Mesendoderm (in vitro differentiated cells): Measurements from ENCODE around the gene PCYT2.

Source experiments
- DNase-seq: peaks from one replicate; pipeline ENCODE4 v3.0.0; 2013
- H2AK5ac ChIP-seq: 2 replicates; pipeline ENCODE4 v1.6.1; 2013; ENCODE audit warnings: low read length, inconsistent platforms
- H2BK120ac ChIP-seq: 2 replicates; pipeline ENCODE4 v1.6.1; 2013; ENCODE audit warnings: low read depth, mild to moderate bottlenecking, low read length, moderate library complexity, mixed read lengths
- H2BK15ac ChIP-seq: replicated peaks from 2 replicates; pipeline ENCODE4 v1.6.1; 2013; ENCODE audit warnings: low read depth, mild to moderate bottlenecking, moderate library complexity
- H2BK5ac ChIP-seq: 2 replicates; pipeline ENCODE4 v1.6.1; 2013; ENCODE audit warnings: low read length, inconsistent platforms
- H3K18ac ChIP-seq: 2 replicates; pipeline ENCODE4 v1.6.1; 2013; ENCODE audit warnings: mild to moderate bottlenecking, low read length, mixed read lengths
- H3K23ac ChIP-seq: one replicate; pipeline ENCODE4 v1.6.1; 2013; ENCODE audit warnings: low read length
- H3K27ac ChIP-seq: 2 replicates; pipeline ENCODE4 v1.5.1; 2013; ENCODE audit warnings: low read depth, mild to moderate bottlenecking, inconsistent platforms, low read length, moderate library complexity
- H3K27me3 ChIP-seq: 2 replicates; pipeline ENCODE4 v1.6.1; 2013; ENCODE audit warnings: low read length, control low read depth, mild to moderate bottlenecking, inconsistent platforms; ENCODE audit not compliant: insufficient read depth, poor library complexity
- H3K36me3 ChIP-seq: 2 replicates; pipeline ENCODE4 v1.6.1; 2013; ENCODE audit warnings: low read length, inconsistent platforms; ENCODE audit not compliant: control insufficient read depth, insufficient read depth
- H3K4ac ChIP-seq: one replicate; pipeline ENCODE4 v1.6.1; 2013; ENCODE audit warnings: low read depth, mild to moderate bottlenecking, low read length, moderate library complexity
- H3K4me1 ChIP-seq: 2 replicates; pipeline ENCODE4 v1.6.1; 2013; ENCODE audit warnings: low read depth, low read length, inconsistent platforms; ENCODE audit not compliant: control insufficient read depth
- H3K4me2 ChIP-seq: 2 replicates; pipeline ENCODE4 v1.6.1; 2013; ENCODE audit warnings: low read length
- H3K4me3 ChIP-seq: 2 replicates; pipeline ENCODE4 v1.5.1; 2013; ENCODE audit warnings: mild to moderate bottlenecking, low read length
- H3K56ac ChIP-seq: one replicate; pipeline ENCODE4 v1.6.1; 2013; ENCODE audit warnings: low read length
- H3K79me1 ChIP-seq: 2 replicates; pipeline ENCODE4 v1.6.1; 2013; ENCODE audit warnings: low read length, inconsistent platforms
- H3K79me2 ChIP-seq: 2 replicates; pipeline ENCODE4 v1.6.1; 2013; ENCODE audit warnings: mild to moderate bottlenecking, low read length; ENCODE audit not compliant: control insufficient read depth, insufficient read depth
- H3K9ac ChIP-seq: 2 replicates; pipeline ENCODE4 v1.6.1; 2013; ENCODE audit warnings: low read length, inconsistent platforms
- H4K5ac ChIP-seq: one replicate; pipeline ENCODE4 v1.6.1; 2013; ENCODE audit warnings: low read length
- H4K8ac ChIP-seq: one replicate; pipeline ENCODE4 v1.6.1; 2013; ENCODE audit warnings: low read depth, mild to moderate bottlenecking, control low read depth, low read length, moderate library complexity
- WGBS: extraction: QIAGEN DNeasy Blood & Tissue Kit; methylation state at CpG from one replicate; pipeline ENCODE4 v1.1.7; 2013; ENCODE audit warnings: low lambda C conversion rate, missing lambda C conversion rate; ENCODE audit not compliant: insufficient coverage; ENCODE audit errors: extremely low coverage; 5-methylcytosine and 5-hydroxymethylcytosine counted together

PCYT2 gene

GRCh38 chr17:81952792-81953228 is 41.6 kb upstream of the PCYT2 start:
- Histone ChIP-seq H3K79me1 (no peaks in the 10 kb centered on the region), H3K18ac (no peak overlapping the region), H3K79me2 (no peaks in the 10 kb centered on the region), H3K4me3 (no peak overlapping the region), H3K4me1 (no peaks in the 10 kb centered on the region), H3K36me3 (no peaks in the 10 kb centered on the region), H3K27me3 (no peaks in the 10 kb centered on the region), H3K4me2 (no peak overlapping the region), H3K23ac (no peak overlapping the region), H3K4ac (no peak overlapping the region), H4K8ac (no peak overlapping the region), H2BK120ac (no peak overlapping the region), H3K27ac (no peak overlapping the region), H3K9ac (no peak overlapping the region), H2AK5ac (no peak overlapping the region), H3K56ac (no peak overlapping the region), H4K5ac (no peak overlapping the region), H2BK15ac (no peak overlapping the region), H2BK5ac (no peak overlapping the region)
- WGBS: no CpG with 5 or more reads among the region's 16 CpGs
- no peak for DNase-seq

DNA sequence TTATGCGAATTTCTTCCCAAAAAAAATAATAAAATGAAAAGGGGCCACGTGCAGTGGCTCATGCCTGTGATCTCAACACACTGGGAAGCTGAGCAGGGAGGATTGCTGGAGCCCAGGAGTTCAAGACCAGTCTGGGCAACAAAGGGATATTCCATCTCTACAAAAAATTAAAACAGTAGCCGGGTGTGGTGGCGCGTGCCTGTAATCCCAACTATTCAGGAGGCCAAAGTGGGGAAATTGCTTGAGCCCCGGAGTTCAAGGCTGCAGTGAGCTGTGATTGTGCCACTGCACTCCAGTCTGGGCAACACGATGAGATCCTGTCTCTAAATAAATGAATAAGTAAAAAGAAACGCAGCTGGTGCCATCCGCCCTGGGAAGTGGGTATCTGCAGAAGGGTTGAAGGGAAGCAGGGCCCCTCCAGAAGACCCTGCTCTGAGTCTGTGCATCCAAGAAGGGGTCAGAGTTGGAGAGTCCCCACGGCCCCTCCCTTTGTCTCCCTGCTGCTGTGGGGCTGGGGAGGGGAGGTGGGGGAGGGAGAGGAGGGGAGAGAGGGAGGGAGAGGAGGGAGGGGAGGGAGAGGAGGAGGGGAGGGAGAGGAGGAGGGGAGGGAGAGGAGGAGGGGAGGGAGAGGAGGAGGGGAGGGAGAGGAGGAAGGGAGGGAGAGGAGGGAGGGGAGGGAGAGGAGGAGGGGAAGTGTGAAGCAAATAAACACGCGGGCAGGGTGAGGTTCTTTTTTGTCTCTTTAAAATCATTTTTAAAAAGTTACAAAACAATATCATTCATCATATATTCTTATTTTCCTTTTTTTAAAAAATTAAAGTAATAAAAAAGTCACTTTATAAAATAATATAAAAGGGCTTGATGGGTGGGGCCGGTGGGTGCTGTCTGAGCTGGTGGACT is 40.8 kb upstream of the PCYT2 start:
- H4K8ac ChIP-seq: no peak overlapping the region
- no peaks in the 10 kb centered on the region for H3K79me2 ChIP-seq
- no CpG with 5 or more reads among the region's 13 CpGs for WGBS
- no peaks in the 10 kb centered on the region for H3K79me1 ChIP-seq
- no peak overlapping the region for H3K9ac ChIP-seq
- H2BK15ac ChIP-seq: no peak overlapping the region
- H3K36me3 ChIP-seq: no peaks in the 10 kb centered on the region
- no peak overlapping the region for H4K5ac ChIP-seq
- no peak overlapping the region for H2BK120ac ChIP-seq
- no peak for DNase-seq
- no peak overlapping the region for H2AK5ac ChIP-seq
- H3K4me2 ChIP-seq: no peak overlapping the region
- no peak overlapping the region for H3K27ac ChIP-seq
- no peak overlapping the region for H3K4ac ChIP-seq
- H3K4me1 ChIP-seq: no peaks in the 10 kb centered on the region
- H2BK5ac ChIP-seq: no peak overlapping the region
- no peak overlapping the region for H3K4me3 ChIP-seq
- no peak overlapping the region for H3K23ac ChIP-seq
- H3K56ac ChIP-seq: no peak overlapping the region
- no peaks in the 10 kb centered on the region for H3K27me3 ChIP-seq
- no peak overlapping the region for H3K18ac ChIP-seq

DNA sequence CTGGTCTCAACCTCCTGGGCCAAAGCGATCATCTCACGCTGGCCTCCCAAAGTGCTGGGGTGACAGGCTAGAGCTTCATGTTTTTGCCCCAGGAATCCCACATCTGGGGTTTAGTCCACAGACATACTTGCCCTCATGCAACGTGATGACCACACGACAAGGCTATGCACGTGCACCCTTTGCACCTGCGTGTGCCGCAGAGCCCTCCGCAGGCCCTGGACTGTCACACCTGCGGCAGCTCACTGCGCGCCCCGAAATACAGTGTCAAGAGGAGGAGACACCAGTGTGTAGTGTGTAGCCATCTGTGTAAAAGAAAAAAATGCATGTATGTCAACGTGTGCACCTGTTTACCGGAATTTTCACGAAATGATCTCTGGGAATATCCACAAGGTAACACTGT is 39.3 kb upstream of the PCYT2 start:
- H2BK15ac ChIP-seq: no peak overlapping the region
- H2AK5ac ChIP-seq: no peak overlapping the region
- no peak overlapping the region for H4K8ac ChIP-seq
- no peak overlapping the region for H3K4ac ChIP-seq
- WGBS: no CpG with 5 or more reads among the region's 15 CpGs
- no peak for DNase-seq
- no peak overlapping the region for H3K18ac ChIP-seq
- H3K79me2 ChIP-seq: no peaks in the 10 kb centered on the region
- H2BK120ac ChIP-seq: no peak overlapping the region
- no peak overlapping the region for H3K27ac ChIP-seq
- H3K4me3 ChIP-seq: no peak overlapping the region
- H3K9ac ChIP-seq: no peak overlapping the region
- no peak overlapping the region for H3K56ac ChIP-seq
- H3K4me2 ChIP-seq: no peak overlapping the region
- H3K79me1 ChIP-seq: no peaks in the 10 kb centered on the region
- no peaks in the 10 kb centered on the region for H3K36me3 ChIP-seq
- H4K5ac ChIP-seq: no peak overlapping the region
- no peak overlapping the region for H2BK5ac ChIP-seq
- H3K4me1 ChIP-seq: no peaks in the 10 kb centered on the region
- no peak overlapping the region for H3K23ac ChIP-seq
- H3K27me3 ChIP-seq: no peaks in the 10 kb centered on the region

- H3K36me3 ChIP-seq: no peaks in the 10 kb centered on the region
- no peak overlapping the region for H3K23ac ChIP-seq
- no peaks in the 10 kb centered on the region for H3K4me1 ChIP-seq
- H2BK5ac ChIP-seq: no peak overlapping the region
- no peak overlapping the region for H3K56ac ChIP-seq
- no peaks in the 10 kb centered on the region for H3K27me3 ChIP-seq
- H2BK15ac ChIP-seq: no peak overlapping the region
- H3K4me2 ChIP-seq: no peak overlapping the region
- no peak for DNase-seq
- H3K18ac ChIP-seq: no peak overlapping the region
- H4K8ac ChIP-seq: no peak overlapping the region
- H3K9ac ChIP-seq: no peak overlapping the region
- H3K27ac ChIP-seq: no peak overlapping the region
- H2AK5ac ChIP-seq: no peak overlapping the region
- H3K79me2 ChIP-seq: no peaks in the 10 kb centered on the region
- H4K5ac ChIP-seq: no peak overlapping the region
- H3K4me3 ChIP-seq: no peak overlapping the region
- H3K79me1 ChIP-seq: no peaks in the 10 kb centered on the region
- no peak overlapping the region for H3K4ac ChIP-seq
- WGBS: no CpG with 5 or more reads among the region's 17 CpGs
- H2BK120ac ChIP-seq: no peak overlapping the region
Measured at GRCh38 chr17:81948635-81949378, 37.6 kb upstream of the PCYT2 start.

DNA sequence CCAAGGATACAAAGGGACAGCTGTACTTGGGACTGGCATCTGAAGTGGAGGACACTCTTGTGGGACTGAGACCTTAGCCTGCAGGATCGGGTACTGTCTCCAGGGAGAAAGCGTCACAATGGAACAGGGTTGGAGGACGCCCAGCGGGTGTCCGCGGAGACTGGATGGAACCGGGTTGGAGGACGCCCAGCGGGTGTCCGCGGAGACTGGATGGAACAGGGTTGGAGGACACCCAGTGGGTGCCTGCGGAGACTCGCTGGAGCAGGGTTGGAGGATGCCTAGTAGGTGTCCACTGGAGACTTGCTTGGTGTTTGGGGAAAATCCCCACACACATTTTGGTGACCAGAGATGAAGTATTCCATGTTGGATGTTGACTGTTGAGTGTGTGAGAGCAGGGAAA is 36.0 kb upstream of the PCYT2 start, which contains the start of gene MYADML2:
Gene MYADML2 (minus strand): TSS at position 45 of the 400 bp plus-strand sequence. CDS start 5,492 bp downstream, outside the sequence.
- WGBS: no CpG with 5 or more reads among the region's 13 CpGs
- Histone ChIP-seq H3K4me3 (no peak within 1 kb of the TSS), H3K27ac (no peak within 1 kb of the TSS)

More for the DNA sequence above, 36.0 kb upstream of the PCYT2 start, which contains the start of gene MYADML2:
- H2AK5ac ChIP-seq: no peak within 1 kb of the TSS
- H4K8ac ChIP-seq: no peak within 1 kb of the TSS
- no peak for DNase-seq
- H4K5ac ChIP-seq: no peak within 1 kb of the TSS
- no peaks in the 10 kb centered on the region for H3K79me2 ChIP-seq
- no peak within 1 kb of the TSS for H2BK15ac ChIP-seq
- no peaks in the 10 kb centered on the region for H3K79me1 ChIP-seq
- H3K18ac ChIP-seq: no peak within 1 kb of the TSS
- no peaks in the 10 kb centered on the region for H3K36me3 ChIP-seq
- H3K4ac ChIP-seq: no peak within 1 kb of the TSS
- H3K27me3 ChIP-seq: no peaks in the 10 kb centered on the region
- no peaks in the 10 kb centered on the region for H3K4me1 ChIP-seq
- H3K4me2 ChIP-seq: no peak within 1 kb of the TSS
- no peak within 1 kb of the TSS for H3K56ac ChIP-seq
- H3K9ac ChIP-seq: no peak within 1 kb of the TSS
- H2BK5ac ChIP-seq: no peak within 1 kb of the TSS
- no peak within 1 kb of the TSS for H3K23ac ChIP-seq
- H2BK120ac ChIP-seq: no peak within 1 kb of the TSS
